HCT116 (cell line): ENCODE measurements around the gene PRKN. TPM values are rescaled to one million over a fixed set of nuclear protein-coding genes. Genes with fewer than 3 reads are reported as not detected.

Experiments used
- ATAC-seq: fragments of 200-7000 bp; cut with Tn5 transposase; 2 replicates; pipeline ENCODE4 v1.9.1; 2020; ENCODE audit warnings: mild to moderate bottlenecking, moderate library complexity
- BruUV-seq: library from RNA; stranded (reverse); fragments of 400-500 nt; replicated peaks from 2 replicates; lab custom pipeline; 2021; lab: Mats Ljungman, UMichigan
- CTCF ChIA-PET: fragments of 300-600 bp; sonication (Branson Sonifier 250); formaldehyde crosslinking; loops from one replicate; lab custom pipeline; 2021; ENCODE audit warnings: antibody characterized with exemption; lab: Charles Lee
- POLR2A ChIA-PET: fragments of 300-600, 350-600 bp; sonication (Branson Sonifier 250); formaldehyde crosslinking; loops from one replicate; lab custom pipeline; 2021; ENCODE audit warnings: antibody characterized with exemption; lab: Charles Lee
- RAD21 ChIA-PET, 2 experiments: fragments of 300-600 bp; sonication (Branson Sonifier 250); formaldehyde crosslinking; loops; one replicate each; lab custom pipeline; 2023; ENCODE audit warnings: low total read pairs in 2 of 2; ENCODE audit not compliant: uncharacterized antibody in 2 of 2, unreplicated experiment in 2 of 2, low non-redundant PET in 1 of 2; lab: Charles Lee
- DNase-seq: peaks from one replicate; pipeline ENCODE4 v3.0.0-alpha.2; 2010; ENCODE audit warnings: low read depth, low spot score
- H2AFZ ChIP-seq: fragments of 200-600 bp; shearing (Covaris generic), sonication (generic); 2 replicates; pipeline ENCODE4 v1.6.1; 2017; ENCODE audit warnings: low read depth, mixed run types, mixed read lengths, antibody characterized with exemption, low read length; ENCODE audit not compliant: poor library complexity, severe bottlenecking
- H3K27ac ChIP-seq: 2 replicates; pipeline ENCODE4 v1.5.1; 2012; ENCODE audit warnings: low read depth, low read length
- H3K27me3 ChIP-seq: fragments of 200-600 bp; sonication (generic); 2 replicates; pipeline ENCODE4 v1.6.1; 2016; ENCODE audit warnings: mixed run types, low read length, mixed read lengths; ENCODE audit not compliant: insufficient read depth
- H3K36me3 ChIP-seq, 2 experiments: fragments of 200-500 bp in 1 of 2; fragments of 200-600 bp in 1 of 2; sonication (Bioruptor generic) in 1 of 2; sonication (generic) in 1 of 2; 2 replicates each; pipeline versions ENCODE4 v1.5.1 to v1.6.1; 2014 to 2016; ENCODE audit warnings: low read length in 2 of 2, inconsistent platforms in 1 of 2, mixed read lengths in 1 of 2, mixed run types in 1 of 2; ENCODE audit not compliant: insufficient read depth in 2 of 2, control insufficient read depth in 1 of 2
- H3K4me1 ChIP-seq, 2 experiments: fragments of 200-600 bp in 1 of 2; sonication (generic) in 1 of 2; 2 replicates each; pipeline versions ENCODE4 v1.5.1 to v1.6.1; 2012 to 2017; ENCODE audit warnings: low read length in 2 of 2, inconsistent platforms in 1 of 2, mild to moderate bottlenecking in 1 of 2, mixed read lengths in 1 of 2, mixed run types in 1 of 2, moderate library complexity in 1 of 2; ENCODE audit not compliant: insufficient read depth in 2 of 2, control insufficient read depth in 1 of 2
- H3K4me2 ChIP-seq: fragments of 200-600 bp; sonication (generic); 2 replicates; pipeline ENCODE4 v1.6.1; 2017; ENCODE audit warnings: mixed run types, low read length, mixed read lengths
- H3K4me3 ChIP-seq, 2 experiments: fragments of 200-600 bp in 1 of 2; sonication (generic) in 1 of 2; replicated peaks in 1 of 2; 2 replicates each; pipeline ENCODE4 v1.5.1; 2011 to 2016; ENCODE audit warnings: low read length in 2 of 2, control low read depth in 1 of 2, low read depth in 1 of 2, mild to moderate bottlenecking in 1 of 2, mixed read lengths in 1 of 2, mixed run types in 1 of 2
- H3K79me2 ChIP-seq: fragments of 200-600 bp; sonication (generic); 2 replicates; pipeline ENCODE4 v1.6.1; 2017; ENCODE audit warnings: mild to moderate bottlenecking, mixed run types, low read length, moderate library complexity, mixed read lengths; ENCODE audit not compliant: insufficient read depth
- H3K9ac ChIP-seq: fragments of 200-600 bp; sonication (generic); 2 replicates; pipeline ENCODE4 v1.6.1; 2016; ENCODE audit warnings: low read length, mixed read lengths
- H3K9me2 ChIP-seq: fragments of 200-600 bp; sonication (generic), shearing (Covaris generic); 2 replicates; pipeline ENCODE4 v1.6.1; 2017; ENCODE audit warnings: mixed run types, mild to moderate bottlenecking, moderate library complexity; ENCODE audit not compliant: insufficient read depth
- H3K9me3 ChIP-seq, 2 experiments: fragments of 200-500 bp in 1 of 2; fragments of 200-600 bp in 1 of 2; sonication (Bioruptor generic) in 1 of 2; sonication (generic) in 1 of 2; 2 replicates each; pipeline ENCODE4 v1.6.1; 2014 to 2017; ENCODE audit warnings: low read length in 2 of 2, mixed read lengths in 2 of 2, inconsistent platforms in 1 of 2, low read depth in 1 of 2, mild to moderate bottlenecking in 1 of 2, mixed run types in 1 of 2, moderate library complexity in 1 of 2; ENCODE audit not compliant: control insufficient read depth in 1 of 2, insufficient read depth in 1 of 2
- H4K20me1 ChIP-seq: fragments of 200-600 bp; sonication (generic), shearing (Covaris generic); 2 replicates; pipeline ENCODE4 v1.6.1; 2017; ENCODE audit warnings: mixed run types, mild to moderate bottlenecking, moderate library complexity; ENCODE audit not compliant: insufficient read depth
- CTCF ChIP-seq, 3 experiments: fragments of 200-600 bp in 1 of 3; sonication (generic) in 1 of 3; IDR thresholded peaks in 2 of 3; conservative IDR thresholded peaks in 1 of 3; 2 replicates each; pipeline ENCODE4 v1.5.1; 2012 to 2017; ENCODE audit warnings: low read depth in 2 of 3, low read length in 2 of 3, antibody characterized with exemption in 1 of 3, borderline replicate concordance in 1 of 3, control low read depth in 1 of 3, mild to moderate bottlenecking in 1 of 3, mixed read lengths in 1 of 3, mixed run types in 1 of 3, moderate library complexity in 1 of 3; ENCODE audit not compliant: insufficient read depth in 1 of 3
- ELF1 ChIP-seq: IDR thresholded peaks from 2 replicates; pipeline ENCODE4 v1.6.1; 2012; ENCODE audit warnings: low read depth, borderline replicate concordance
- JUND ChIP-seq: IDR thresholded peaks from 2 replicates; pipeline ENCODE4 v1.6.1; 2012
- POLR2A ChIP-seq: IDR thresholded peaks from 2 replicates; pipeline ENCODE4 v1.7.0; 2011; ENCODE audit warnings: borderline replicate concordance; ENCODE audit not compliant: insufficient read depth, insufficient read length; ENCODE audit errors: extremely low read depth
- SP1 ChIP-seq: IDR thresholded peaks from 2 replicates; pipeline ENCODE4 v1.6.1; 2012; ENCODE audit warnings: low read depth
- TCF7L2 ChIP-seq: IDR thresholded peaks from 2 replicates; pipeline ENCODE4 v1.7.0; 2011; ENCODE audit warnings: borderline replicate concordance, inconsistent platforms; ENCODE audit not compliant: insufficient read depth, insufficient read length; ENCODE audit errors: extremely low read depth
- ZBTB33 ChIP-seq: IDR thresholded peaks from 2 replicates; pipeline ENCODE4 v1.6.1; 2011; ENCODE audit warnings: mild to moderate bottlenecking, low read length, moderate library complexity; ENCODE audit not compliant: insufficient replicate concordance; ENCODE audit errors: extremely low read depth
- intact Hi-C: fragments of 100-400 bp; cut with micrococcal nuclease; formaldehyde crosslinking; loops from 2 replicates; pipeline ENCODE4 v1.10.0; 2022
- total RNA-seq: library from RNA; stranded (reverse); gene quantifications from one replicate; pipeline ENCODE4 v1.2.1, GENCODE V29; 2021; ENCODE audit not compliant: unreplicated experiment

The PRKN gene
- total RNA-seq, 1 experiment from 2014 or later = 2.6 TPM

- Histone ChIP-seq H3K4me2 (no peak overlapping the region), H3K9ac (no peak overlapping the region), H3K4me1 (no peaks in the 10 kb centered on the region), H2AFZ (no peak overlapping the region), H3K27ac (no peak overlapping the region), H3K27me3 (no peaks in the 10 kb centered on the region), H3K9me3 (no peaks in the 10 kb centered on the region), H4K20me1 (no peaks in the 10 kb centered on the region), H3K9me2 (no peaks in the 10 kb centered on the region), H3K79me2 (no peaks in the 10 kb centered on the region), H3K36me3 (no peaks in the 10 kb centered on the region), H3K4me3 (no peak overlapping the region)
- ChIA-PET CTCF (no interaction called here), POLR2A (no interaction called here), RAD21 (no interaction called here)
- BruUV-seq = no TSS peak
- intact Hi-C loops = no loop called here
- ATAC-seq (no peak), DNase-seq (no peak)
- TF ChIP-seq CTCF (IDR thresholded peaks at IDR 0.05 in 2 of 3, conservative IDR thresholded peaks at IDR 0.05 in 1 of 3; ENCODE audit: borderline replicate concordance in 1 of 3, insufficient read depth in 1 of 3, low read depth in 2 of 3, low read length in 2 of 3) (no peak), TCF7L2 (no peak), JUND (no peak), SP1 (no peak), POLR2A (no peak)
Observed at GRCh38 chr6:161547617-161548016, 1179.9 kb downstream of the PRKN start.

GRCh38 chr6:161546632-161547031 lies 1180.9 kb downstream of the PRKN start:
- H2AFZ ChIP-seq = no peak overlapping the region
- no peaks in the 10 kb centered on the region for H3K9me3 ChIP-seq
- H3K9ac ChIP-seq = no peak overlapping the region
- no peak overlapping the region for H3K4me2 ChIP-seq
- H4K20me1 ChIP-seq = no peaks in the 10 kb centered on the region
- no peaks in the 10 kb centered on the region for H3K27me3 ChIP-seq
- intact Hi-C loops = no loop called here
- ChIA-PET RAD21 (no interaction called here), CTCF (no interaction called here), POLR2A (no interaction called here)
- DNase-seq (no peak), ATAC-seq (no peak)
- no peaks in the 10 kb centered on the region for H3K9me2 ChIP-seq
- TF ChIP-seq ELF1 = no peak
- TF ChIP-seq ZBTB33 = no peak
- H3K27ac ChIP-seq = no peak overlapping the region
- H3K36me3 ChIP-seq = no peaks in the 10 kb centered on the region
- no peak overlapping the region for H3K4me3 ChIP-seq
- no TSS peak for BruUV-seq
- no peaks in the 10 kb centered on the region for H3K79me2 ChIP-seq
- H3K4me1 ChIP-seq = no peaks in the 10 kb centered on the region
